ENCODE data around the gene KIAA0586. TPM values are rescaled to one million over a fixed set of nuclear protein-coding genes. Genes with fewer than 3 reads are reported as not detected.

The KIAA0586 gene
- total and polyA plus RNA-seq, 8 donors: 1.7 to 39.1 (median 13.9) TPM

DNA sequence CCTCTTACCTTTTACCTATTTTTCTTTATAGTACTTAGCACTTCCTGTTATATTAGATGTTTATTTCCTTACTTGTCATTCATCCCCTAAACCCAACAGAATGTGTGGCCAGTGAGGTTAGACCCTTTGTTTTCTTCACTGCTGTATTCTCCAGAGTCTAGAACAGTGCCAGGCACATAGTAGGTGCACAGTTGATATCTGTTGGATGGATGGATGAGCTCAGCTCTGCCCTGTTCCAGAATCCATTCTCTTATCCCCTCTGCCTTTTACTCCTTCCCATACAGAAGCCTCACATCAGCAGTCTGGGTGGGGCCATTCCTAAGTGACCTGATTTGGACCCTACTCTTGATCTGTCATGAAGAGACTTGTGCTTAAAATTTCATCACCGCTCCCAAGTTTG lies 115.7 kb downstream of the KIAA0586 start:
- Histone ChIP-seq H3K4me1 (no peaks in the 10 kb centered on the region), H3K27ac (no peak overlapping the region), H3K4me3 (no peak overlapping the region), H3K27me3 (no peaks in the 10 kb centered on the region), H3K9me3 (no peaks in the 10 kb centered on the region), H3K36me3 (peaks cover 0 to 17% (median 5%) of the 10 kb centered on the region in 4 donors)
- intact Hi-C loops (cut with DNase I; ENCODE audit: low total_unique reads): no loop called here
- WGBS, 5 donors: 96 to 100% (median 100%) methylated on average over 1 of the region's 1 CpG
- no peak for DNase-seq
- TF ChIP-seq, protein P1, sequence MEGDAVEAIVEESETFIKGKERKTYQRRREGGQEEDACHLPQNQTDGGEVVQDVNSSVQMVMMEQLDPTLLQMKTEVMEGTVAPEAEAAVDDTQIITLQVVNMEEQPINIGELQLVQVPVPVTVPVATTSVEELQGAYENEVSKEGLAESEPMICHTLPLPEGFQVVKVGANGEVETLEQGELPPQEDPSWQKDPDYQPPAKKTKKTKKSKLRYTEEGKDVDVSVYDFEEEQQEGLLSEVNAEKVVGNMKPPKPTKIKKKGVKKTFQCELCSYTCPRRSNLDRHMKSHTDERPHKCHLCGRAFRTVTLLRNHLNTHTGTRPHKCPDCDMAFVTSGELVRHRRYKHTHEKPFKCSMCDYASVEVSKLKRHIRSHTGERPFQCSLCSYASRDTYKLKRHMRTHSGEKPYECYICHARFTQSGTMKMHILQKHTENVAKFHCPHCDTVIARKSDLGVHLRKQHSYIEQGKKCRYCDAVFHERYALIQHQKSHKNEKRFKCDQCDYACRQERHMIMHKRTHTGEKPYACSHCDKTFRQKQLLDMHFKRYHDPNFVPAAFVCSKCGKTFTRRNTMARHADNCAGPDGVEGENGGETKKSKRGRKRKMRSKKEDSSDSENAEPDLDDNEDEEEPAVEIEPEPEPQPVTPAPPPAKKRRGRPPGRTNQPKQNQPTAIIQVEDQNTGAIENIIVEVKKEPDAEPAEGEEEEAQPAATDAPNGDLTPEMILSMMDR (IDR thresholded peaks at IDR 0.05): no peak
- no peak for TF ChIP-seq EP300 (IDR thresholded peaks at IDR 0.05)
- no peak for TF ChIP-seq POLR2AphosphoS5 (IDR thresholded peaks at IDR 0.05)
- TF ChIP-seq POLR2A (IDR thresholded peaks at IDR 0.05): no peak

DNA sequence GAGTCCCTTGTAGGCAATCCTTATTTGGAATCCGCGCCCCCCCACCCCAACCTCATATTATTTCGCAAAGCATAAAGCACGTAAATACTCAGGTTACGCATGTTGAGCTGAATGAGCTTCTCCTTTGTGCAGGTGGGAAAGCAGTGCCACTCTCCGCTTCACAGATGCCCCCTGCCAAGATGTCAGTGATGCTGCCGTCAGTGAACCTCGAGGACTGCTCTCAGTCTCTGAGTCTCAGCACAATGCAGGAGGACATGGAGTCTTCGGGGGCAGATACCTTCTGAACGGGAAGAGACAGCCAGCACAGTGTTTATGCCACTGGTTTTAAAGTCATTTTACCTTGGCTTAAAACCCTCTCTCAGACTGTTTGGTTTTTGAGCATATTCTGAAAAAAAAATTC lies 120.1 kb downstream of the KIAA0586 start:
- Histone ChIP-seq H3K36me3 (peaks cover 0 to 17% (median 5%) of the 10 kb centered on the region in 4 donors), H3K9me3 (no peaks in the 10 kb centered on the region), H3K27ac (no peak overlapping the region), H3K4me3 (no peak overlapping the region), H3K4me1 (peaks cover 0 to 5% (median 0%) of the 10 kb centered on the region in 4 donors), H3K27me3 (no peaks in the 10 kb centered on the region)
- WGBS, 5 donors: 85 to 94% (median 93%) methylated on average over 10 of the region's 10 CpGs
- TF ChIP-seq, protein P1 (IDR thresholded peaks at IDR 0.05): no peak
- TF ChIP-seq EP300 (IDR thresholded peaks at IDR 0.05) (no peak), POLR2AphosphoS5 (IDR thresholded peaks at IDR 0.05) (no peak), POLR2A (IDR thresholded peaks at IDR 0.05) (no peak)
- intact Hi-C loops (cut with DNase I; ENCODE audit: low total_unique reads): no loop called here
- no peak for DNase-seq

DNA sequence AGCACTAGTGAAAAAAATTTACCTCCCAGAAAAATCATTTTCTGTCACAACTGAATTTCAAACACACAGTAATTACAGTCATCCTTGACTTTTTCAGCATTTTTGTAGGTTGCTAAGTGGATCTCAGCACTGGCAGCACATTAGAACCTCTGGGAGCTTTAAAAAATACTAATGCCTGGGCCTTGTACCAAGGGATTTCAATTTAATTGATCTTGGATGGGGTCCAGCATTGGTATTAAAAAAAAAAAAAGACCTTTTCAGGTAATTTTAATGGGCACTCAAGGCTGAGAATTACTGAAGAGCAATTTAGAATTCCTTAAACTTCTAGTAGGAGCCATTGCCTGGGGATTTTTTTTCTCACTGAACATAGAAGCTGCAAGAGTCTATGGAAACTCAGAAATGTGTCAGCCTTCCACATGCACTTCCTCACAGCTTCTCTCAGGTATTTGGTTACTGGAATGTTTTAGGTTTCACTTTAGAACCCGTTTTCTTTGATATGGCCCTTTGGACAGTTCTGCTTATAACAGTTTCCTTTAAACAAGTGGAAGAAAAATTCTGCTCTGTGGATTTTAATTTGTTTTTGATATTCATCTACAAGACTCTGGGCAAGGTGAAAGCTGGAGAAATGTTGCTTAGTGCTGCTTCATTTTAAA lies 121.7 kb downstream of the KIAA0586 start:
- DNase-seq: peak in 1 of 2 donors; percentile 34
- intact Hi-C loops (cut with DNase I; ENCODE audit: low total_unique reads): no loop called here
- WGBS, 5 donors: 15 to 34% (median 26%) methylated on average over 1 of the region's 1 CpG

DNA sequence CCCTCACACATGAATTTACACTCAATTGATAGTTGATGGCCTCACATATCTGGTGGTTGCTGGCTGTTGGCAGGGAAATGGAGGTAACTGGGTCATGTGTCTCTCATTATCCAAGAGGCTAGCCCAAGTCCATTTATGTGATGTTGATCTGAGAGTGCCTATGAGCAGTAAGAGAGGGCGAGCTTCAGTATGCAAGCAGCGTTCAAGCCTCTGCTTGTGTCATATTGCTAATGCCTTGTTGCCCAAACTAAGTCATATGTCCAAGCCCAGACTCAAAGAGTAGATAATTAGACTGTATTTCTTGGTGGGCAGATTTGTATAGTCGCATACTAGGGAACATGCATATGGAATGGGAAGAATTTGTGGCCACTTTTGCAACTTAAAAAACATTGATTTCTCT lies 126.4 kb downstream of the KIAA0586 start:
- no peak for DNase-seq
- WGBS, 5 donors: 94 to 97% (median 96%) methylated on average over 3 of the region's 3 CpGs
- H3K9me3 ChIP-seq: no peaks in the 10 kb centered on the region

More for the DNA sequence above, 121.7 kb downstream of the KIAA0586 start:
- Histone ChIP-seq H3K27me3 (no peaks in the 10 kb centered on the region), H3K4me3 (no peak overlapping the region), H3K36me3 (peaks cover 0 to 7% (median 1%) of the 10 kb centered on the region in 4 donors), H3K27ac (no peak overlapping the region), H3K4me1 (peaks cover 0 to 5% (median 0%) of the 10 kb centered on the region in 4 donors), H3K9me3 (no peaks in the 10 kb centered on the region)
- TF ChIP-seq POLR2AphosphoS5 (IDR thresholded peaks at IDR 0.05) (no peak), POLR2A (IDR thresholded peaks at IDR 0.05) (no peak), EP300 (IDR thresholded peaks at IDR 0.05) (no peak)
- TF ChIP-seq, protein P1 (IDR thresholded peaks at IDR 0.05): no peak

More for the DNA sequence above, 126.4 kb downstream of the KIAA0586 start:
- no peaks in the 10 kb centered on the region for H3K36me3 ChIP-seq
- H3K4me3 ChIP-seq: no peak overlapping the region
- no peaks in the 10 kb centered on the region for H3K27me3 ChIP-seq
- intact Hi-C loops (cut with DNase I; ENCODE audit: low total_unique reads): no loop called here
- TF ChIP-seq POLR2A (IDR thresholded peaks at IDR 0.05) (no peak), EP300 (IDR thresholded peaks at IDR 0.05) (no peak), POLR2AphosphoS5 (IDR thresholded peaks at IDR 0.05) (no peak)
- TF ChIP-seq, protein P1 (IDR thresholded peaks at IDR 0.05): no peak
- peaks cover 0 to 5% (median 0%) of the 10 kb centered on the region in 4 donors for H3K4me1 ChIP-seq
- no peak overlapping the region for H3K27ac ChIP-seq
